ENCODE measurements around the gene HAP1.

The HAP1 gene

GRCh38 chr17:41740506-41740905 is 6.1 kb upstream of the HAP1 start:
- Histone ChIP-seq H3K36me3 (ENCODE audit: insufficient read depth) (no peaks in the 10 kb centered on the region), H3K4me3 (IDR thresholded peaks at IDR 0.05; ENCODE audit: insufficient read depth, low read depth, low read length) (no peak overlapping the region), H3K4me1 (ENCODE audit: low read depth, poor library complexity, severe bottlenecking) (peaks cover 20% of the 10 kb centered on the region), H4K20me1 (ENCODE audit: insufficient read depth) (no peaks in the 10 kb centered on the region), H3K9ac (no peak overlapping the region), H3K4me2 (no peak overlapping the region), H3K79me2 (ENCODE audit: insufficient read depth, low read depth) (no peaks in the 10 kb centered on the region), H2AFZ (ENCODE audit: low read depth) (no peak overlapping the region), H3K27ac (no peak overlapping the region), H3K27me3 (ENCODE audit: insufficient read depth, low read depth) (peaks cover 13% of the 10 kb centered on the region; the same call in 1 of the 2 replicates)
- no peak for TF ChIP-seq CTCF (conservative IDR thresholded peaks at IDR 0.05; ENCODE audit: low read depth, low read length)

GRCh38 chr17:41739661-41740352 is 5.4 kb upstream of the HAP1 start:
- Histone ChIP-seq H3K27ac (no peak overlapping the region), H3K79me2 (ENCODE audit: insufficient read depth, low read depth) (no peaks in the 10 kb centered on the region), H3K36me3 (ENCODE audit: insufficient read depth) (no peaks in the 10 kb centered on the region), H2AFZ (ENCODE audit: low read depth) (no peak overlapping the region), H3K9ac (no peak overlapping the region), H4K20me1 (ENCODE audit: insufficient read depth) (no peaks in the 10 kb centered on the region), H3K4me1 (ENCODE audit: low read depth, poor library complexity, severe bottlenecking) (peaks cover 25% of the 10 kb centered on the region), H3K4me3 (IDR thresholded peaks at IDR 0.05; ENCODE audit: insufficient read depth, low read depth, low read length) (no peak overlapping the region), H3K27me3 (ENCODE audit: insufficient read depth, low read depth) (peaks cover 20% of the 10 kb centered on the region), H3K4me2 (no peak overlapping the region)
- no peak for TF ChIP-seq CTCF (conservative IDR thresholded peaks at IDR 0.05; ENCODE audit: low read depth, low read length)

GRCh38 chr17:41738801-41739112 is 4.3 kb upstream of the HAP1 start:
- H2AFZ ChIP-seq (ENCODE audit: low read depth) = peak overlapping the region; percentile 82
- no peak for TF ChIP-seq CTCF (conservative IDR thresholded peaks at IDR 0.05; ENCODE audit: low read depth, low read length)
- no peaks in the 10 kb centered on the region for H3K79me2 ChIP-seq (ENCODE audit: insufficient read depth, low read depth)
- peaks cover 25% of the 10 kb centered on the region for H3K4me1 ChIP-seq (ENCODE audit: low read depth, poor library complexity, severe bottlenecking)
- H3K27ac ChIP-seq = peak overlapping the region; percentile 26; the same call in 1 of the 2 replicates
- H3K27me3 ChIP-seq (ENCODE audit: insufficient read depth, low read depth) = peaks cover 30% of the 10 kb centered on the region
- H3K9ac ChIP-seq = peak overlapping the region; percentile 46; the same call in 1 of the 2 replicates
- no peaks in the 10 kb centered on the region for H3K36me3 ChIP-seq (ENCODE audit: insufficient read depth)
- H3K4me3 ChIP-seq (IDR thresholded peaks at IDR 0.05; ENCODE audit: insufficient read depth, low read depth, low read length) = no peak overlapping the region
- no peaks in the 10 kb centered on the region for H4K20me1 ChIP-seq (ENCODE audit: insufficient read depth)
- H3K4me2 ChIP-seq = no peak overlapping the region

GRCh38 chr17:41738077-41738800 is 3.8 kb upstream of the HAP1 start:
- Histone ChIP-seq H3K9ac (peak overlapping the region; percentile 46), H3K4me3 (IDR thresholded peaks at IDR 0.05; ENCODE audit: insufficient read depth, low read depth, low read length) (no peak overlapping the region), H3K79me2 (ENCODE audit: insufficient read depth, low read depth) (no peaks in the 10 kb centered on the region), H4K20me1 (ENCODE audit: insufficient read depth) (no peaks in the 10 kb centered on the region), H3K4me1 (ENCODE audit: low read depth, poor library complexity, severe bottlenecking) (peaks cover 25% of the 10 kb centered on the region), H2AFZ (ENCODE audit: low read depth) (peak overlapping the region; percentile 82), H3K4me2 (peak overlapping the region; percentile 55; the same call in 1 of the 2 replicates), H3K27me3 (ENCODE audit: insufficient read depth, low read depth) (peaks cover 33% of the 10 kb centered on the region), H3K36me3 (ENCODE audit: insufficient read depth) (no peaks in the 10 kb centered on the region), H3K27ac (peak overlapping the region; percentile 26)
- peak; percentile 99 for TF ChIP-seq CTCF (conservative IDR thresholded peaks at IDR 0.05; ENCODE audit: low read depth, low read length)

All from KMS-11 (cell line).